Kidney epithelial cell (primary cell): Measurements from ENCODE around the gene HSPBP1. TPM values are rescaled to one million over a fixed set of nuclear protein-coding genes. Genes with fewer than 3 reads are reported as not detected.

Experiments used
- DNase-seq: peaks from one replicate; pipeline ENCODE4 v3.0.0-alpha.2; 2010; ENCODE audit warnings: low read depth
- H3K27me3 ChIP-seq: 2 replicates; pipeline ENCODE4 v1.6.0; 2011; ENCODE audit warnings: low read length; ENCODE audit not compliant: control insufficient read depth, insufficient read depth
- H3K36me3 ChIP-seq: 2 replicates; pipeline ENCODE4 v1.5.1; 2011; ENCODE audit warnings: low read length; ENCODE audit not compliant: control insufficient read depth, insufficient read depth
- H3K4me3 ChIP-seq: 2 replicates; pipeline ENCODE4 v1.5.1; 2011; ENCODE audit warnings: low read depth, mild to moderate bottlenecking, control low read depth, low read length
- CTCF ChIP-seq: IDR thresholded peaks from 2 replicates; pipeline ENCODE4 v1.5.1; 2011; ENCODE audit warnings: mild to moderate bottlenecking, moderate library complexity, low read length, control low read depth, inconsistent platforms; ENCODE audit not compliant: insufficient read depth, poor library complexity, severe bottlenecking
- total RNA-seq: library from RNA; depleted of rRNA; stranded (reverse); fragments of >200 nt; gene quantifications from 2 replicates; pipeline ENCODE4 v1.2.3, GENCODE V29; 2015

Gene HSPBP1
- total RNA-seq, 1 donor from 2014 or later: 64.3 TPM

GRCh38 chr19:55262359-55262758 is 17.6 kb downstream of the HSPBP1 start:
- no peaks in the 10 kb centered on the region for H3K27me3 ChIP-seq
- no peak for TF ChIP-seq CTCF
- no peak for DNase-seq
- H3K36me3 ChIP-seq: no peaks in the 10 kb centered on the region
- H3K4me3 ChIP-seq: no peak overlapping the region

GRCh38 chr19:55261671-55262126 is 18.2 kb downstream of the HSPBP1 start:
- TF ChIP-seq CTCF: no peak
- H3K36me3 ChIP-seq: no peaks in the 10 kb centered on the region
- no peaks in the 10 kb centered on the region for H3K27me3 ChIP-seq
- no peak overlapping the region for H3K4me3 ChIP-seq
- DNase-seq: no peak

GRCh38 chr19:55259540-55260210 is 20.2 kb downstream of the HSPBP1 start:
- no peaks in the 10 kb centered on the region for H3K36me3 ChIP-seq
- TF ChIP-seq CTCF: no peak
- H3K27me3 ChIP-seq: no peaks in the 10 kb centered on the region
- peak overlapping the region; percentile 40 for H3K4me3 ChIP-seq
- no peak for DNase-seq

GRCh38 chr19:55258828-55259539 is 20.9 kb downstream of the HSPBP1 start, which contains the start of gene PPP6R1:
PPP6R1 (minus strand) TSS chr19:55259017; CDS start chr19:55247103, 11,914 bp downstream.
- DNase-seq: peak; percentile 83
- no peak for TF ChIP-seq CTCF
- Histone ChIP-seq H3K4me3 (peak within 1 kb of the TSS; percentile 90), H3K27me3 (no peaks in the 10 kb centered on the region), H3K36me3 (no peaks in the 10 kb centered on the region)

DNA sequence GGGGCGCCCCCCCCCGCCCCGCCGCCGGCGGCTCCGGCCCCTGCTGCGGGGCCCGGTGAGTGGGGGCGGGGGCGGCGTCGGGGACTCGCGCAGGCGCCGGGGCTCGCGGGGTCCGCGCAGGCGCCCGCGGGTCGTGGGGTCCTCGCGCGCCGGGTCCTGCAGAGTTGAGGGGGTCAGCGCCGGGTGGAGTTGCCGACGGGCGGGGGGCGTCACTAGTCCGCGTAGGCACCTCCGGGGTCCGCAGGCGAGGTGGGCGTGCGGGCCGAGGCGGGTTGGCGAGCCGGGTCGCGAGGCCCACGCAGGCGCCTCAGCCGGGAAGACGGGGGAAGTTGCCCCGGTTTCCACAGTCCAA is 21.5 kb downstream of the HSPBP1 start:
- peak overlapping the region; percentile 90 for H3K4me3 ChIP-seq
- H3K27me3 ChIP-seq: no peaks in the 10 kb centered on the region
- no peaks in the 10 kb centered on the region for H3K36me3 ChIP-seq
- no peak for TF ChIP-seq CTCF
- no peak for DNase-seq
